ENCODE data around the gene ELOA.

GRCh38 chr1:23727362-23727811, 15.9 kb upstream of the ELOA start:
- no peak for TF ChIP-seq EZH2 (IDR thresholded peaks at IDR 0.05; ENCODE audit: insufficient read depth, poor library complexity, severe bottlenecking)
- no peak for TF ChIP-seq EZH2phosphoT487 (IDR thresholded peaks at IDR 0.05; ENCODE audit: insufficient read depth, low read depth)
